HTR-8/SVneo (cell line): ENCODE results near the gene MCRIP2.

Experiments used
- DNase-seq: peaks from one replicate; pipeline ENCODE4 v3.0.0; 2011; ENCODE audit warnings: low spot score, mixed read lengths; ENCODE audit not compliant: insufficient read length
- FAIRE-seq: peaks from 2 replicates; lab custom pipeline; 2011; peaks lifted over from hg19 to GRCh38; lab: Jason Lieb, UNC

The MCRIP2 gene

GRCh38 chr16:630815-631405 lies 10.7 kb upstream of the MCRIP2 start, which contains the start of gene WFIKKN1:
Gene WFIKKN1, plus strand, starts transcription at chr16:630985. Its CDS starts 269 bp downstream, at chr16:631254.
- DNase-seq, result no peak
- FAIRE-seq, result no peak

- no peak for DNase-seq
- no peak for FAIRE-seq
These were observed 9.7 kb upstream of the MCRIP2 start for GRCh38 chr16:631808-632358.

- FAIRE-seq (no peak), DNase-seq (no peak)
These were observed 8.9 kb upstream of the MCRIP2 start for GRCh38 chr16:632486-633335.

GRCh38 chr16:633336-634050 lies 8.1 kb upstream of the MCRIP2 start:
- FAIRE-seq, result no peak
- no peak for DNase-seq

GRCh38 chr16:634051-634670 lies 7.5 kb upstream of the MCRIP2 start:
- DNase-seq (no peak), FAIRE-seq (no peak)

GRCh38 chr16:634996-635395 lies 6.6 kb upstream of the MCRIP2 start:
- no peak for DNase-seq
- peak; percentile 26 for FAIRE-seq

- no peak for FAIRE-seq
- DNase-seq, result no peak
These were observed 5.9 kb upstream of the MCRIP2 start for GRCh38 chr16:635573-636205.

GRCh38 chr16:636206-637080 lies 5.2 kb upstream of the MCRIP2 start, which contains the start of gene METTL26:
Gene METTL26, minus strand, starts transcription at chr16:636305. Its CDS starts 15 bp downstream, at chr16:636290.
- DNase-seq (peak; percentile 95), FAIRE-seq (peak; percentile 97)

- FAIRE-seq, result peak; percentile 26
- peak; percentile 97 for DNase-seq
These were observed 4.3 kb upstream of the MCRIP2 start for GRCh38 chr16:637081-638018.

GRCh38 chr16:638034-638543 lies 3.5 kb upstream of the MCRIP2 start:
- DNase-seq (no peak), FAIRE-seq (no peak)

GRCh38 chr16:638836-639235 lies 2.8 kb upstream of the MCRIP2 start:
- DNase-seq, result no peak
- no peak for FAIRE-seq

GRCh38 chr16:640614-641013 lies 1.0 kb upstream of the MCRIP2 start:
- no peak for FAIRE-seq
- DNase-seq, result no peak

- DNase-seq (no peak), FAIRE-seq (no peak)
These were observed 791 bp downstream of the MCRIP2 start for GRCh38 chr16:642189-643049.

- FAIRE-seq (no peak), DNase-seq (no peak)
These were observed 1.4 kb downstream of the MCRIP2 start for GRCh38 chr16:643050-643368.

GRCh38 chr16:644556-644955 lies 2.9 kb downstream of the MCRIP2 start:
- FAIRE-seq, result no peak

GRCh38 chr16:645852-646678 lies 4.4 kb downstream of the MCRIP2 start:
- FAIRE-seq, result no peak
- DNase-seq, result no peak

More at GRCh38 chr16:644556-644955, 2.9 kb downstream of the MCRIP2 start:
- no peak for DNase-seq
